HG03175 (cell line): Measurements from ENCODE around the gene IMPG2.
"Not testable (repeated sequence)": the region's sequence is repeated elsewhere in the genome, so short reads cannot be mapped to it uniquely, and the experiment has no call there.

Source experiments
- ATAC-seq: cut with Tn5 transposase; IDR thresholded peaks from one replicate; pipeline ENCODE4 v1.9.1; 2021; ENCODE audit warnings: mild to moderate bottlenecking, moderate library complexity; ENCODE audit not compliant: unreplicated experiment

The IMPG2 gene

DNA sequence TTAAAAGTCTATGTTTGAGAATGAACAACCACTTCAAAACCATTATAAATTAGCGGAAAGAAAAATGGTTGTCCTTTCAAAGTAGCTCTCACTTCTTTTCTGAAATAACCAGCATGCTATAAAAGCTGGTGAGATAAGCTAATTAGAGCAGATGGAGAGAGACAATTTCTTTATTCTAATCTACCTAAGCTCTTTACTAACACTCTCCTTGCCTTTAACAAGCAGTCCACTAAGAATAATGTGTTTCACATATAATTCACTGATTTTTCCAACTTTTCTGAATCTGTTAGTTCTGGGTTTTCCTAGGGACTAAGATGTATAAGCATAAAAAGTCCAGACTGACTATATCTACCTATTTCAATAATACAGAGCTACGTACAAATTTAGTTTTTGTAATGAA lies at the start of gene IMPG2:
IMPG2 (minus strand) TSS at position 101 of the 400 bp plus-strand sequence. CDS start 203 bp downstream, outside the sequence.
- ATAC-seq = no peak

DNA sequence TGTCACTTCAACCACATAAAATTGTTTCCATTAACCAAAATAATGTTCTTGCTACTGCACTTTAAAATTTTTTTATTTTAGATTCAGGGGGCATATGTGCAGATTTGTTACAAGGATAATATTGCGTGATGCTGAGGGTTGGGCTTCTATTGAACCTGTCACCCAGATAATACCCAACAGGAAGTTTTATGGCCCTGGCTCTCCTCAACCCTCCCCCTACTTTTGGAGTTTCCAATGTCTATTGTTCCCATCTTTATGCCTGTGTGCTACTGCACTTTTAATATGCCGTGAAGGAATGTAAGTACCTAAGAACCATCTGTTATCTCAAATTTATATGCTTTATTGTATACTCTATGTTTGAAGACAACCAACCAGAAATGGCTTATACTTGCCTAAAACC lies 42.0 kb upstream of the IMPG2 start:
- ATAC-seq = no peak

DNA sequence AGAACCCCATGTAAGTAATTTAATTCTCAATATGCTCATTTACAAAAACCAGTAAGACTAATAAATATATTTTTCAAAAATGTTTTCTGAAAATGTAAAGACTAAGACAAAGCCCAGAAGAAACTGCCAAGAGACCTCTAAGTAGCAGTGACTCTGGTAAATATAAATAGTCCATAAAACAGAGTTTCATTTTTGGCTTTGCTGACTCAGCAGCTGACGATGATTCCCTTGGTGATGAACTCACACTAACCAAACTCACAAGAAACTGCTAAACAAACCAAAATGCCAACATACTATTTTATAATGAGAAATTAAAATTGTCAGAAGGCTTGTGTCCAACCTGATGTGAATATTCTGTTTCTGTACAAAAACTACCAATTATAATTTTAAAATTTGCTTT lies 31.5 kb upstream of the IMPG2 start:
- ATAC-seq = no peak

DNA sequence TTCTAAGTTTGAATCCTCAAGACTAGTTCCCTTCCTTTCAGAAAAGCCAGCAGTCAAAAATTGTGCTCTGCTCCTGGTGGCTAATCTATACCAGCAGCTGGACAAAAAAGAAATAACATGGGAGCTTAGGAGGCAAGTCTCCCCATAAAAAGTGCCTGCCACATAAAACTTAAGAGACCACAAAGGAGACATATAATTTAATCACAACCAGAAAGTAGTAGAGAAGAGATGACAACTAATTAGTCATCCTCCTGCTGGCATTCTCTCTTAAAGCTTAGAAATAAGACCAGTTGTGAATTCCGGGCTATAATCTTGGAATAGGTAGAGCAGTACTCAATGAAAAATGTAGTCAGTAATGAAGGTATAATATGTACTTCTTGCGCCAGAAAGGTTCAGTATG lies 20.2 kb upstream of the IMPG2 start:
- ATAC-seq = no peak

DNA sequence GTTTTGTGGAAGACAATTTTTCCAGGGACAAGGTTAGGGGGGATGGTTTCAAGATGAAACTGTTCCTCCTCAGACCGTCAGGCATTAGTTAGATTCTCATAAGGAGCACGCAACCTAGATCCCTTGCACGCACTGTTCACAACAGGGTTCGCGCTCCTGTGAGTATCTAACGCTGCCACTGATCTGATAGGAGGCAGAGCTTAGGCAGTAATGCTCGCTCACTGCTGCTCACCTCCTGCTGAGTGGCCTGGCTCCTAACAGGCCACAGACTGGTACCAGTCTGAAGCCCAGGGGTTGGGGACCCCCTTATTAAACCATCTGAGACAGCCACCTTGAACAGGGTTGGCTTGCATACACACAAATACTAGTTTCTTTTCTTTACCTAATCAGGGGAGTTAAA lies 13.5 kb upstream of the IMPG2 start:
- no peak for ATAC-seq

DNA sequence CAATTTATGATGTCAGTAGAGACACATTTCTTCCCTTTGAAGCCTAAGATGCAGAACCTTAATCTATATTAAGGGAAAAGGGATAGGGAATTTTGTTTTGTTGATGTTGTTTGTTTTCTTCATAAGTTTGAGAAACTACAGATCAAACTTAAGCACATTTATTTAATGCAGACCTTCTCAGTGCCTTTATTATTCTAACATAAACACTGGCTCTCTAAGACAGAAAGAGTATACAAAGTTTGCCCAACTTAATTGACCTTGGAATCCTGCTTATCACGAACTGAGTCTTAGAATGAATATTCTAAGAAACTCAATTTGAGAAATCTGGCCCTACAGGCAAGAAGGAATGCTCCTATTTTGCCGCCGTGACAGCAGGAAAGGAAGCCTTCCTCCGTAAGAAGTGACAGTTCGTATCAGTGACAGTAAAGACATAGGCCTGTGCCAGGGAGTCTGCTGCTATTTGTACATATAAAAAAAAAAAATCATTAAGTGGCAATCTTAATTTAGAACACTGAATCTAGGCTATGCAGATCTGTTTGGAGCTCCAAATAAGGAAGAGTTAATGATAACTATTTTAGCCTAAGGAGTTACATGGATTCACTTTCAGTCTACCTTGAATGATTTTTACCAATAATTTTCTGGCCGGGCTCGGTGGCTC lies 8.8 kb upstream of the IMPG2 start:
- ATAC-seq = no peak

DNA sequence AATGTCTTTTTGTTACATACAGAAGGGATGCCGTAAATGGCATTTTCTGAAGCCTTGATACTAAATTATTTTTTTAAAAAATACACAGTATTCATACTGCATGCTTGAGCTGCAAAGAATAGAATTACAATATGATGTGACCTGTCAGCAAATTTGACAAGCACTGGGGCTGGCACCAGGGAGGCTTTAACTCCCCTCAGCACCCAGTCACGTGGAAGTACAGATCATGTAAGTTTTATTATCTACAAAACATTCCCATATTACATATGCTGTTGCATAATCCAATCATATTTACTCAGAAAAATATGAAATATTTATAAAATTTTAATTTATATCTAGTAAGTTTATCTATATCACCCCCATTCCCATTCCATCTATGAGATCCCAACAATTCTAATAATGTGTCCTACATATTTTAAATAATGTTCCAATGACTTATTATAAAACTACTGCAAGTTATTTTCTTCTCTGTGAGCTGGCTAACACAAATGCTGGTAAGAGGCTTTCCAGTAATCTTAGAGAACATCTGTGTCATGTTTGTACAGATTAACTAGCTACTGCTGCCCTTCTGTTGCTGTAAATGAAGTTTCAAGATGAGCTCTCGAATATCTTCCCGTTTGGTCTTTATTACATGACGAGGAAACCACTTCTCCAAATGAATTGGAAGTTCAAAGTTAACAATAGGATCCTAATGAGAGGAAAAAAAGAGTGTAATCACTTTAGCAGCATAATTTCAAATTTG lies 5.2 kb upstream of the IMPG2 start:
- ATAC-seq = no peak

DNA sequence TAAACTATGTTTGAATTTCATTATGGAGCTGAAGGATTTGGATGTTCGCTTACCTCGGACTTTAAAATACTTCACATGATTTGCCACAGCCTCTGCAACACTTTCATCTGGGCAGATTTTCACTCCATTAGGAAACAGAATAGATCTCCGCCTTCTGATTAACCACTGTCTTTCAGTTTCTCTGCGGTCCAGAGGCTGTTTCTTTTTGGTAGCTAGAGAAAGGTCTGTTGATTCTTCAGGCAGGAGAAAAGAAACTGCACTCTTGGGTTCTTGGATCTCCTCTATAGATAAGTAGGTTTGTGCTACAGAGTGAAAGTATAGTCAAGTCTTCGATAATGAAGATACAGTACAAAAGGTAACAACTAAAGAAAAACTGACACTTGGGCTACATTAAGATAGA lies 844 bp downstream of the IMPG2 start:
- ATAC-seq = no peak

DNA sequence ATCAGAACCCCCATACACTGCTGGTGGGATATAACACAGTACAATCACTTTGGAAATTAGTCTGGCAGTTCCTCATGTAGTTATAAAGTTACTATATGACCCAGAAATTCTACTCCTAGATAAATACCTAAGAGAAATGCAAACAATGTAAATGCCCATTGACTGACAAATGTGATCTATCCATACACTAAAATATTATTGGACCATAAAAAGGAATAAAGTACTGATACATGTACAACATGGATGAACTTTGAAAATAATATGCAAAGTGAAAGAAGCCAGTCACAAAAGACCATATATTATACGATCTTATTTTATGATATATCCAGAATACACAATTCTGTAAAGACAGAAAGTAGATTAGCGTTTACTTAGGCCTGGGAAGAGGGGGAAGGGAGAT lies 7.8 kb downstream of the IMPG2 start:
- ATAC-seq = no peak

DNA sequence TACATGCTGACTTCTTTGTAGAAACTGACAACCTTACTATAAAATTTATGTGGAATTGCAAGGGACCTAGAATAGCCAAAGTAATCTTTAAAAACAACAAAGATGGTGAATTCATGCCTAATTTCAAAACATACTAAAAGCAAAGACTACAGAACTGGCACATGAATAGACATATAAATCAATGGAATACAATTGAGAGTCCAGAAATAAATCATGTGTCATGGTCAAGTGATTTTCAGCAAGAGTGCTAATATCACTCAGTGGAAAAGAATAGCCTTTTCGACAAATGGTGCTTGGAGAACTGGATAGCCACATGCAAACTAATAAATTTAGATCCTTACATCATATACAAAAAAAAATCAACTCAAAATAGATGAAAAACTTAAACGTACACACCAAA lies 8.7 kb downstream of the IMPG2 start:
- ATAC-seq = no peak

DNA sequence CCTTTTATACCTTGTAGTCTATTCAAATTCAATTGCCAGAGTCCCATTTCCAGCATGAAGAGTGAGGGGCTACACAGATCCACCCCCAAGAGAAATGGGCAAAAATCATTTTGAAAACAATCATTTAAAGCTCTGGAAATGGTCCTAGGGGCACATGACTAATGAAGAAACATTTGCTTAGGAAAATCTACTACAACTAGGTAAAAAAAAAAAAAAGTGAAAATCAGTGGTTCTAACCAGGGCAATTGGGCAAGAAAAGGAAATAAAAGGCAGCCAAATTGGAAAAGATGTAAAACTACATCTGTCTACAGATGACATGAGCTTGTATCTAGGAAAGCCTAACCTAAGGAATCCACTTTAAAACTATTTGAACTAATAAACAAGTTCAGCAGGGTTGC lies 9.4 kb downstream of the IMPG2 start:
- ATAC-seq = no peak

DNA sequence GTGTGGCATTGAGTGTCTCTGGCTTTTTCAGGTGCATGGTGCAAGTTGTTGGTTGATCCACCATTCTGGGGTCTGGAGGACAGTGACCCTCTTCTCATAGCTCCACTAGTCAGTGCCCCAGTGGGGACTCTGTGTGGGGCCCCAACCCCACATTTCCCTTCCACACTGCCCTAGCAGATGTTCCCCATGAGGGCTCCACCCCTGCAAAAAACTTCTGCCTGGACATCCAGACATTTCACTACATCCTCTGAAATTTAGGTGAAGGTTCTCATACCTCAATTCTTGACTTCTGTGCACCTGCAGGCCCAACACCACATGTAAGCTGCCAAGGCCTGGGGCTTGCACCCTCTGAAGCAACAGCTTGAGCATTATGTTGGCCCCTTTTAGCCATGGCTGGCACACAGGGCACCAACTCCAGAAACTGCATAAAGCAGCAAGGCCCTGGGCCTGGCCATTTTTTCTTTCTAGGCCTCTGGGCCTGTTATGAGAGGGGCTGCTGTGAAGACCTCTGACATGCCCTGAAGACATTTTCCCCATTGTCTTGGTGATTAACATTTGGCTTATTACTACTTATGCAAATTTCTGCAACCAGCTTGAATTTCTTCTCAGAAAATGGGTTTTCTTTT lies 12.1 kb downstream of the IMPG2 start:
- ATAC-seq = not testable (repeated sequence)

DNA sequence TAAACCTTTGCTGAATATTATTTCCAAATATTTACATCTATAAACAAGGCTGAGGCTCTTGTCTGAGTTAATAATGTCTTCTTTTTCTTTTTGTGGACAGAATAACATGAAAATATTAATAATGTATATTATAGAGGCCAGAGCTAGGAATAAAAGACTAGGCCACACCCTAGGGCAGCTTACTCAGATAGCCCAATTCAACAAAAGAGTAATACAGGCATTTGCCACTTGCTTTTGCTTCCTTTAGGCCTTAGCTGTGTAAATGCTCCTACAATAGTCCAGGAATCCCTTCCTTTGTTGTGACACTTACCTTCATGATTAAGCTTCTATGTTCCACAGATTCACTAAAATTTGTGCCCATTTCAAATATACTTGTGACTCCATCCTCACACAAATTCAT lies 16.5 kb downstream of the IMPG2 start:
- ATAC-seq = no peak

DNA sequence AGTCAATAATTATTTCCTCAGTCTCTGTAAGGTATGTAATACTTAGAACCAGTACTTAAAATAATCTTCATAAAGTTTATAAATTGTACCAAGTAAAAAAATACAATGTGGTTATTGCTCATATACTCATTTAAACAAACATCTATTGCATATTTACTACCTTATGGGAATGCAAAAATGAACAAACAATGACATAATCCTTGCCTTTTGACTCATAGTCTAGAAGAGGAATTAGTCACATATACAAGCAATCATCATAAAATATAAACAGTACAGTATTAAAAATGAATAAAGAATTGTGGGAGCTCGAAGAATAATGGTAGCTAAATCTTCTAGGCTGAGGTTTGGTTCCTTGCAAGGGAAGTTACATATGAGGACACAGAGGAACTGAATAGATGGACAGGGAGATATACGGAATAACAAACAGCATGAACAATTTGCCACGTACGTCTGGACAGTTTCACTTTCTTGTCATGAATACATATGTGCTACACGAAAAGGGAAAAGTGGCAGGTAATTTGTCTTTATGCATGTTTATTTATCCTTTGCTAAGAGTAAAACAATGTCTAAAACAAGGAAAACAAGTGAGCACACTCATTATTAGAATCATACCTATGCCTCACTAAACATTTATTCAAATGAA lies 17.2 kb downstream of the IMPG2 start:
- no peak for ATAC-seq

DNA sequence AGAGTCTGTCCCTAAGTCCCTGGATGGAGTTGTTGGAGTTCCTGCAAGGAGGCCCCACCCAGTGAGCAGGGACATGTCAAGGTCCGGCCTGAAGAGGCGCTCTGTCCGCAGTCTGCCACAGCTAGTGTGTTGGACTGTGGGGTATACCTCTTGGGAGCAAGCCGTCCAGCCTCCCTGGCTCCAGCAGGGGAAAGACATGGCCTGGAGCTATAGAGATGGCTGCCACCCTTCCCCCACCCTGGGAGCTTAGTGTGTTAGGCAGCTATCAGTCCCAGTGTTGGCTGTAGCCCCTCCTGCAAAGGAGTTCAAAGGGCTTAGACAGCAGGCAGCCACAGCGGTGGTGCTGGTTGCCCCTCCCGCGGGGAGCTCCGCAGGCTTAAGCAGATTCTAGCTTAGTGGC lies 20.3 kb downstream of the IMPG2 start:
- no peak for ATAC-seq

DNA sequence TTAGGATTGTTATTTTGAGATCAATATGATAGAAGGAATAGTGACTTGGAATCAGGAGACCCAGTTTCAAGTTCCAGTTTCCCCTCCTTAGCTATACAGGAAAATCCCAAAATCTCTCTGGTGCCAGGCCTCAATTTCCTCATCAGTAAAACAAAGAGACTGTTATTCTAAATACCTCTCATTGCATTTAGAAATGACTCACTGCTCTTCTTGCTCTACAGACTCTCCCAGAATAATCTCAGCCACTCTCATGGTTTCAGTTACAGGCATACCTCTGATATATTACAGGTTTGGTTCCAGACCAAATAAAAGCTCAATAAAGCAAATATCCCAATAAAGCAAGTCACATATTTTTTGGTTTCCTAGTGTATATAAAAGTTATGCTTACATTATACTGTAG lies 28.3 kb downstream of the IMPG2 start:
- ATAC-seq = no peak

DNA sequence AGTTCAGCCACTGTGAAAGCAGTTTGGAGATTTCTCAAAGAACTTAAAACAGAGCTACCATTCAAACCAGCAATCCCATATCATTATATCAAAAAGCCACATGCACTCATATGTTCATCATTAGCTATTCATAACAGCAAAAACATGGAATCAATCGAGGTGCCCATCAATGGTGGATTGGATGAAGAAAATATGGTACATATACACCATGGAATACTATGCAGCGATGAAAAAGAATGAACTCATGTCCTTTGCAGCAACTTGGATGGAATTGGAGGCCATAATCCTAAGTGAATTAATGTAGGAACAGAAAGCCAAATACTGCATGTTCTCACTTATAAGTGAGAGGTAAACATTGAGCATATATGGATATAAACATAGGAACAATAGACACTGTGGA lies 32.1 kb downstream of the IMPG2 start:
- ATAC-seq = no peak

DNA sequence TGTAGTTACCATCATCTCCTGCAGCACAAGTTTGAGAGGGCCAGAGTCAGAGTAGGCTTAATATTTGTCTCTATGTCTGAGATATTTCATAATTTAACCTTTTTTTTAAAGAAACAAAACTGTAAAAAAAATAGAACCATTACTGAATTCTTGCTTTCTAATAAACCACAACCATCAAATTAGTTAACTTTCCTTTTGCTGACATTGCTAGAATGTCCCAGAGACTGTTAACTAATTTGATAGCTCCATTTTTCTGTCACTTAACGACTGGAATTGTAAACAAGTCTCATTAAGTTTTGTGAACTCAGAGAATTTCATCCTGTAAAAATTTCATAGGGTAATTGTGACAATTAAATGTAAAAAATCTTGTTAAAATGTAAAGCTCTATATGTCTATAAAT lies 35.6 kb downstream of the IMPG2 start:
- ATAC-seq = no peak

DNA sequence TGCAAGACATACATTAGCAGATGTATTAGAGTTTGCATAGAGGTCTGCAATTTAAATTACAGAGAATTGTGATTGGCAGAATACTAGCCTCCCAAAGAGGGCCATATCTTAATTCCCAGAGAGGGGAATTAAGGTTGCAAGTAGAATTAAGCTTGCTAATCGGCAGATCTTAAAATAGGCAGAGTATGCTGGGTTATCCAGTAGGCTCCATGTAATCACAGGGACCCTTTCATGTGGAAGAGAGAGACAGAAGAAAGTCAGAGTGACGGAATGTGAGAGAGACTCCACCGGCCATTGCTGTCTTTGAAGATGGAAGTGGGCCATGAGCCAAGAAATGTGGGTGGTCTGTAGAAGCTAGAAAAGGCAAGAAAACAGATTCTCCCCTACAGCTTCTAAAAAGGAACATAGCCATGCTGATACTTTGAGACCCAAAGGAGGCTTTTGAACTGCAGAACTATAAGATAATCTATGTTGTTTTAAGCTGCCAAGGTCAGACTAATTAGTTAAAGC lies 38.8 kb downstream of the IMPG2 start:
- no peak for ATAC-seq

DNA sequence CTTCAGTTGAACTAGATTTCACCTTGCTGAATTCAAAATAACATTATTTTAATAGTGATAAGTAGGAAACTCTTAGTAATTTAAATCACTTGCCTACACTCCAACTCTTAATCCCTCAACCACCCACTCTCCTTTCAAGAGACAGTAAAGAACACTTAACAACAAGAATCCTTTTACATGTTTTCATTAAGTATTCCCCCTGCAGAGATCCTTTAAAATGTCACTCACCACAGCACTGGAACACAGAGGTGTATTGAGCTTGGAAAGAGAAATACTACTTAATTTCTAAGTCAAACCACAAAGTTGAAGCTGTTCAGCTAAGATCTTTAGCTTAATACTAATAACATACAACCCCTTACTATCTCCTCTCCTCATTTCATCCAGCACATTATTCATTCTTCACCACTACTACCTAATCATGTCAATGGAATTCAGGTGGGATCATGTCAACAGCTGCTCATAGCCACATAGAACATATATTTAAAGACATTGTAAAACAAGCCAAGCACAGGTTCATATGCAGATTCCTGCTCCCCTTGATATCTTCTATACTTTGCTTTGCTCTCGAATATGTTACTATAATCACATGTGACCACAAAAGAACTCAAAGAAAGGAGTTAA lies 40.5 kb downstream of the IMPG2 start:
- no peak for ATAC-seq

DNA sequence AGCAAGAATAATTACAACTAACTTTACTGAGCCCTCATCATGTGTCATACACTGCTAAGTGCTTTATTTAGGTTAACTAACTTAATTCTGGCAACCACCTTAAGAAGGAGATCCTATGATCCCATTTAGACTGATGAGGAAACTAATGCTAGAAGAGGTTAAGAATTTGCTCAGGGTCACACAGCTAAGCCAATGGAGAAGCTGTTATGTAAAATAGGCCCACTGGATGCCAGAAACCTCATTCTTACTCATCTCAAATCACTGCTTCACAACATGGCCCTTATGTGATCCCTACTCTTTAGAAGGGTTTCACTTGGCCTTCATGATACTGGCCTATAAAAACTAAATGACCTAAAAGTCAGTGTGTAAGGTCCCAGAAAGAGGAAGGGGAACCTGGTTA lies 41.2 kb downstream of the IMPG2 start:
- ATAC-seq = no peak
